ENCODE measurements around the gene ADGRD1.

DNA sequence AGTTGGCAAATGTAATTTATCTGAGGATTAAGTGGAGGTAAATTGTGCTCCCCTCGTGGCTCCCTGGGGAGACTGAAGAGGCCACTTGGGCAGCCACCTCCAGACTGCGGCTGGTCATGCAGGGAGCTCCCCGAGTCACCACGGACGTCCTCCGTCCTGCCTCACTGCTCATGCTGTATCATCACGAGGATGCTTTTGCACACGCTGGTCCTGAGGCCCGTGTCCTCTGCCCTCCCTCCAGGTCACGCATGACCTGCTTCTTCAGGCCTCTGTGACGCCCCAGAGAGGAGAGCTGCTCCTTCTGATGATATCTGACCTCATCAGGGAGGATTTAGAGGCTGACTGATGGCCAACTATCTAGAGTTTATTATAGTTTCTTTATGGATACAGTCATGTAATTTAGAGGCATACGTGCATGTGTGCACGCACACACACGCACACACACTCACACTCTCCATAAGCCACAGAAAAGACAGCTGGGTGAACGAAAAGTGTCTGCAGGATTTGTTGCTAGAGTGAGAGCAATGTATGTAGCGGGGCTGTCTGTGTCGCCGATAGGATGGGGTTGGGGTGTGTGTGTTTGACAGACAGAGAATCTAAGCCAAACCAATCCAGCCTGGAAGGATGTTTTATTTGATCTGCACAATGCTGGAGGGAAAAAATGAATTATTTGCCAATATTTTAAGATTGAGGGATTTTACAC lies 160.0 kb downstream of the ADGRD1 start:
- TF ChIP-seq EZH2 (IDR thresholded peaks at IDR 0.05): no peak
- TF ChIP-seq POLR2AphosphoS5 (IDR thresholded peaks at IDR 0.05; ENCODE audit: borderline replicate concordance, low read depth, low read length): no peak

Measured in SK-N-MC (cell line).